Activated naive CD4-positive, alpha-beta T cell treated with anti-CD3 and anti-CD28 coated beads, Interleukin-2, amount 10 ng/mL, durations not matched to agents 7 days and 5 days (primary cell): ENCODE data around the gene PTH2.

ENCODE experiments used
- CTCF ChIA-PET: fragments of 350-600 bp; sonication (Branson Sonifier 250); formaldehyde crosslinking; loops from one replicate; lab custom pipeline; 2021; ENCODE audit warnings: antibody characterized with exemption; lab: Charles Lee
- DNase-seq: peaks from one replicate; pipeline ENCODE4 v3.0.0-alpha.2; 2020
- H3K27ac Mint-ChIP-seq: one replicate; pipeline ENCODE4 v1.8.0; 2021; ENCODE audit warnings: mild to moderate bottlenecking, moderate library complexity, mixed read lengths
- H3K27me3 Mint-ChIP-seq: one replicate; pipeline ENCODE4 v1.8.0; 2021; ENCODE audit warnings: mild to moderate bottlenecking, mixed read lengths
- H3K36me3 Mint-ChIP-seq: one replicate; pipeline ENCODE4 v1.8.0; 2021; ENCODE audit warnings: mixed read lengths
- H3K4me1 Mint-ChIP-seq: one replicate; pipeline ENCODE4 v1.8.0; 2021; ENCODE audit warnings: mixed read lengths
- H3K4me3 Mint-ChIP-seq: one replicate; pipeline ENCODE4 v1.8.0; 2021; ENCODE audit warnings: mild to moderate bottlenecking, moderate library complexity, mixed read lengths
- H3K9me3 Mint-ChIP-seq: one replicate; pipeline ENCODE4 v1.8.0; 2021; ENCODE audit warnings: mixed read lengths

PTH2 gene

GRCh38 chr19:49421878-49422202 lies 1.4 kb downstream of the PTH2 start:
- no peaks in the 10 kb centered on the region for H3K36me3 Mint-ChIP-seq
- CTCF ChIA-PET = interaction anchor here (1.0 to 2.1 kb wide), 4 partner anchors 10 to 18 kb away, joined by 3 to 8 read pairs (median 6); no protein-coding TSS in a partner anchor
- DNase-seq = no peak
- H3K27ac Mint-ChIP-seq = no peak overlapping the region
- H3K4me3 Mint-ChIP-seq = peak overlapping the region; percentile 27
- H3K27me3 Mint-ChIP-seq = peaks cover 100% of the 10 kb centered on the region
- peaks cover 58% of the 10 kb centered on the region for H3K4me1 Mint-ChIP-seq
- no peaks in the 10 kb centered on the region for H3K9me3 Mint-ChIP-seq

GRCh38 chr19:49421039-49421877 lies 2.0 kb downstream of the PTH2 start:
- CTCF ChIA-PET = interaction anchor here (0.8 to 2.1 kb wide), 7 partner anchors 10 to 30 kb away, joined by 3 to 8 read pairs (median 4); partner anchors contain the start of gene SLC17A7
- H3K27ac Mint-ChIP-seq = peak overlapping the region; percentile 44
- H3K27me3 Mint-ChIP-seq = peaks cover 100% of the 10 kb centered on the region
- peak overlapping the region; percentile 27 for H3K4me3 Mint-ChIP-seq
- no peaks in the 10 kb centered on the region for H3K36me3 Mint-ChIP-seq
- peak; percentile 76 for DNase-seq
- H3K4me1 Mint-ChIP-seq = peaks cover 53% of the 10 kb centered on the region
- no peaks in the 10 kb centered on the region for H3K9me3 Mint-ChIP-seq

GRCh38 chr19:49420227-49420626 lies 3.0 kb downstream of the PTH2 start:
- peak overlapping the region; percentile 39 for H3K27ac Mint-ChIP-seq
- H3K4me1 Mint-ChIP-seq = peaks cover 46% of the 10 kb centered on the region
- H3K9me3 Mint-ChIP-seq = no peaks in the 10 kb centered on the region
- CTCF ChIA-PET = interaction anchor here (0.6 to 2.1 kb wide), 7 partner anchors 11 to 1023 kb away, joined by 3 to 8 read pairs (median 3); partner anchors contain the start of gene SLC17A7
- DNase-seq = no peak
- H3K36me3 Mint-ChIP-seq = no peaks in the 10 kb centered on the region
- no peak overlapping the region for H3K4me3 Mint-ChIP-seq
- H3K27me3 Mint-ChIP-seq = peaks cover 100% of the 10 kb centered on the region

GRCh38 chr19:49419173-49419572 lies 4.1 kb downstream of the PTH2 start:
- Mint-ChIP-seq H3K36me3 (no peaks in the 10 kb centered on the region), H3K4me1 (peaks cover 35% of the 10 kb centered on the region), H3K27ac (no peak overlapping the region), H3K4me3 (no peak overlapping the region), H3K27me3 (peaks cover 92% of the 10 kb centered on the region), H3K9me3 (no peaks in the 10 kb centered on the region)
- CTCF ChIA-PET = interaction anchor here (0.6 to 1.1 kb wide), 4 partner anchors 9 to 33 kb away, joined by 3 read pairs; partner anchors contain the start of gene PIH1D1
- DNase-seq = no peak

- CTCF ChIA-PET = interaction anchor here (1.0 to 1.7 kb wide), 3 partner anchors 8 to 27 kb away, joined by 3 to 5 read pairs (median 3); no protein-coding TSS in a partner anchor
- H3K36me3 Mint-ChIP-seq = no peaks in the 10 kb centered on the region
- no peaks in the 10 kb centered on the region for H3K9me3 Mint-ChIP-seq
- no peak for DNase-seq
- H3K27ac Mint-ChIP-seq = no peak overlapping the region
- H3K4me3 Mint-ChIP-seq = no peak overlapping the region
- peaks cover 91% of the 10 kb centered on the region for H3K27me3 Mint-ChIP-seq
- peaks cover 29% of the 10 kb centered on the region for H3K4me1 Mint-ChIP-seq
Measured at GRCh38 chr19:49418511-49418910, 4.7 kb downstream of the PTH2 start.

- DNase-seq = no peak
- CTCF ChIA-PET = interaction anchor here (1.7 kb wide), 1 partner anchor 26 kb away, joined by 5 read pairs; no protein-coding TSS in a partner anchor
- H3K4me1 Mint-ChIP-seq = peaks cover 26% of the 10 kb centered on the region
Measured at GRCh38 chr19:49417088-49417487, 6.2 kb downstream of the PTH2 start.

GRCh38 chr19:49415810-49416200 lies 7.4 kb downstream of the PTH2 start:
- H3K27ac Mint-ChIP-seq = no peak overlapping the region
- CTCF ChIA-PET = interaction anchor here (1.4 kb wide), 1 partner anchor 24 kb away, joined by 5 read pairs; no protein-coding TSS in a partner anchor
- H3K27me3 Mint-ChIP-seq = peaks cover 81% of the 10 kb centered on the region
- H3K4me3 Mint-ChIP-seq = no peak overlapping the region
- no peak for DNase-seq
- H3K4me1 Mint-ChIP-seq = peaks cover 28% of the 10 kb centered on the region
- no peaks in the 10 kb centered on the region for H3K36me3 Mint-ChIP-seq
- H3K9me3 Mint-ChIP-seq = no peaks in the 10 kb centered on the region

More at GRCh38 chr19:49417088-49417487, 6.2 kb downstream of the PTH2 start:
- H3K4me3 Mint-ChIP-seq = no peak overlapping the region
- peaks cover 91% of the 10 kb centered on the region for H3K27me3 Mint-ChIP-seq
- no peak overlapping the region for H3K27ac Mint-ChIP-seq
- H3K9me3 Mint-ChIP-seq = no peaks in the 10 kb centered on the region
- no peaks in the 10 kb centered on the region for H3K36me3 Mint-ChIP-seq

- CTCF ChIA-PET = interaction anchor here (1.4 kb wide), 1 partner anchor 24 kb away, joined by 5 read pairs; no protein-coding TSS in a partner anchor
- peaks cover 75% of the 10 kb centered on the region for H3K27me3 Mint-ChIP-seq
- no peaks in the 10 kb centered on the region for H3K9me3 Mint-ChIP-seq
Measured at GRCh38 chr19:49415102-49415809, 8.0 kb downstream of the PTH2 start.

GRCh38 chr19:49414256-49414655 lies 9.0 kb downstream of the PTH2 start:
- no peak for DNase-seq
- no peaks in the 10 kb centered on the region for H3K36me3 Mint-ChIP-seq
- peaks cover 38% of the 10 kb centered on the region for H3K4me1 Mint-ChIP-seq
- H3K4me3 Mint-ChIP-seq = no peak overlapping the region
- no peak overlapping the region for H3K27ac Mint-ChIP-seq
- no peaks in the 10 kb centered on the region for H3K9me3 Mint-ChIP-seq
- peaks cover 65% of the 10 kb centered on the region for H3K27me3 Mint-ChIP-seq
- CTCF ChIA-PET = no interaction called here

More at GRCh38 chr19:49415102-49415809, 8.0 kb downstream of the PTH2 start:
- Mint-ChIP-seq H3K4me3 (no peak overlapping the region), H3K27ac (no peak overlapping the region), H3K36me3 (no peaks in the 10 kb centered on the region), H3K4me1 (peaks cover 28% of the 10 kb centered on the region)
- no peak for DNase-seq

GRCh38 chr19:49413348-49413747 lies 9.9 kb downstream of the PTH2 start:
- CTCF ChIA-PET = interaction anchor here (0.8 kb wide), 1 partner anchor 22 kb away, joined by 3 read pairs; no protein-coding TSS in a partner anchor
- H3K27me3 Mint-ChIP-seq = peaks cover 56% of the 10 kb centered on the region
- H3K9me3 Mint-ChIP-seq = no peaks in the 10 kb centered on the region
- no peak overlapping the region for H3K4me3 Mint-ChIP-seq
- no peak for DNase-seq
- H3K4me1 Mint-ChIP-seq = peaks cover 47% of the 10 kb centered on the region
- no peaks in the 10 kb centered on the region for H3K36me3 Mint-ChIP-seq
- H3K27ac Mint-ChIP-seq = no peak overlapping the region

GRCh38 chr19:49411681-49412326 lies 11.4 kb downstream of the PTH2 start:
- Mint-ChIP-seq H3K27ac (no peak overlapping the region), H3K4me1 (peaks cover 63% of the 10 kb centered on the region)
- no peak for DNase-seq

GRCh38 chr19:49409441-49410029 lies 13.7 kb downstream of the PTH2 start:
- Mint-ChIP-seq H3K9me3 (no peaks in the 10 kb centered on the region), H3K27me3 (peaks cover 26% of the 10 kb centered on the region), H3K4me3 (peak overlapping the region; percentile 50), H3K4me1 (peaks cover 73% of the 10 kb centered on the region), H3K27ac (peak overlapping the region; percentile 84), H3K36me3 (no peaks in the 10 kb centered on the region)
- DNase-seq = peak; percentile 57
- CTCF ChIA-PET = interaction anchor here (0.6 to 2.1 kb wide), 6 partner anchors 9 to 64 kb away, joined by 3 to 8 read pairs (median 4); no protein-coding TSS in a partner anchor

More at GRCh38 chr19:49411681-49412326, 11.4 kb downstream of the PTH2 start:
- Mint-ChIP-seq H3K36me3 (no peaks in the 10 kb centered on the region), H3K27me3 (peaks cover 44% of the 10 kb centered on the region), H3K9me3 (no peaks in the 10 kb centered on the region), H3K4me3 (no peak overlapping the region)
- CTCF ChIA-PET = interaction anchor here (0.7 to 1.3 kb wide), 3 partner anchors 10 to 20 kb away, joined by 3 to 7 read pairs (median 3); partner anchors contain the start of gene GFY

GRCh38 chr19:49408816-49409440 lies 14.3 kb downstream of the PTH2 start:
- H3K36me3 Mint-ChIP-seq = no peaks in the 10 kb centered on the region
- peaks cover 73% of the 10 kb centered on the region for H3K4me1 Mint-ChIP-seq
- peaks cover 28% of the 10 kb centered on the region for H3K27me3 Mint-ChIP-seq
- CTCF ChIA-PET = interaction anchor here (0.9 to 2.1 kb wide), 4 partner anchors 12 to 65 kb away, joined by 3 to 8 read pairs (median 6); no protein-coding TSS in a partner anchor
- peak overlapping the region; percentile 84 for H3K27ac Mint-ChIP-seq
- H3K9me3 Mint-ChIP-seq = no peaks in the 10 kb centered on the region
- peak overlapping the region; percentile 50 for H3K4me3 Mint-ChIP-seq
- DNase-seq = no peak
